ENCODE measurements around the gene PALS2. TPM values are rescaled to one million over a fixed set of nuclear protein-coding genes. Genes with fewer than 3 reads are reported as not detected.

The PALS2 gene
- total RNA-seq, 1 donor from 2014 or later, result 43.1 TPM

DNA sequence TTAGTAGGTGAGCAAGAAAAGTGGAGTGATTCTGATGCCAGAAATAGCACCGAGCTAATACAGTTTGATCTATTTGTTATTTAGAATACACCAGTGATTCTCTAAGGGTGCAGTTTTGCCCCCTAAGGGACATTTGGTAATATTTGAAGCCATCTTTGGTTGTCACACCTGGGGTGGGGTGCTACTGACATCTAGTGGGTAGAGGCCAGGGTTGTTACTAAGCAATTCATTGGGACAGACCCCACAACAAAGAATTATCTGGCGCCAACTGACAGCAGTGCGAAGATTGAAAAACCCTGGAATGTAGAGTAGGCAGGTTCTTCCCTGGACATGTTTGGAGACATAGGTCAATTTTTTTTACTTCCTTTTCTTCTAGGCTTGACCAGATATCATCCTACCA lies 14.6 kb downstream of the PALS2 start:
- H3K4me3 Mint-ChIP-seq, result no peak overlapping the region
- H3K9me3 Mint-ChIP-seq, result no peaks in the 10 kb centered on the region
- peaks cover 6% of the 10 kb centered on the region for H3K4me1 Mint-ChIP-seq (ENCODE audit: unreplicated experiment)
- H3K27me3 Mint-ChIP-seq, result no peaks in the 10 kb centered on the region
- DNase-seq (ENCODE audit: extremely low spot score, unreplicated experiment), result no peak
- peaks cover 8% of the 10 kb centered on the region for H3K36me3 Mint-ChIP-seq
- TF ChIP-seq, protein P1, sequence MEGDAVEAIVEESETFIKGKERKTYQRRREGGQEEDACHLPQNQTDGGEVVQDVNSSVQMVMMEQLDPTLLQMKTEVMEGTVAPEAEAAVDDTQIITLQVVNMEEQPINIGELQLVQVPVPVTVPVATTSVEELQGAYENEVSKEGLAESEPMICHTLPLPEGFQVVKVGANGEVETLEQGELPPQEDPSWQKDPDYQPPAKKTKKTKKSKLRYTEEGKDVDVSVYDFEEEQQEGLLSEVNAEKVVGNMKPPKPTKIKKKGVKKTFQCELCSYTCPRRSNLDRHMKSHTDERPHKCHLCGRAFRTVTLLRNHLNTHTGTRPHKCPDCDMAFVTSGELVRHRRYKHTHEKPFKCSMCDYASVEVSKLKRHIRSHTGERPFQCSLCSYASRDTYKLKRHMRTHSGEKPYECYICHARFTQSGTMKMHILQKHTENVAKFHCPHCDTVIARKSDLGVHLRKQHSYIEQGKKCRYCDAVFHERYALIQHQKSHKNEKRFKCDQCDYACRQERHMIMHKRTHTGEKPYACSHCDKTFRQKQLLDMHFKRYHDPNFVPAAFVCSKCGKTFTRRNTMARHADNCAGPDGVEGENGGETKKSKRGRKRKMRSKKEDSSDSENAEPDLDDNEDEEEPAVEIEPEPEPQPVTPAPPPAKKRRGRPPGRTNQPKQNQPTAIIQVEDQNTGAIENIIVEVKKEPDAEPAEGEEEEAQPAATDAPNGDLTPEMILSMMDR (conservative IDR thresholded peaks at IDR 0.05), result peak; percentile 56
- H3K27ac Mint-ChIP-seq, result peak overlapping the region; percentile 65

DNA sequence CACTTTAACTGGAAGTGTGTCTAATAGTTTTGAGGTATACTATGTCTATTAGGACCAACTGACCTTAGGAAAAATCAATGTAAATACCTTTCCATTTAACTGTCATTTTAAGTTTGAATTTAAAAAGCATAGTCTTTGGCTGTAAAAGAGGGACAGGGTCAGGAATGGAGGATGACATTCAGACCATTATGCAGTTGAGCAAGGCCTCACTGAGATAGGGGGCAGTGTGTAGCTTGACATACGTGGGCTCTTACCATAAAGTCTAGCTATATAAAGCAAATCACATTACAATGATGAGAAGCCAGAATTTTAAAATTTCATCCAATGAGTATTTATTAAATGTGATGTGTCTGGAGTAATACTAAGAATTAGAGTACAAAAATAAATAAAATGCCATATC lies 17.9 kb downstream of the PALS2 start:
- TF ChIP-seq, protein P1 (conservative IDR thresholded peaks at IDR 0.05), result no peak
- Mint-ChIP-seq H3K36me3 (peaks cover 4% of the 10 kb centered on the region), H3K27ac (no peak overlapping the region), H3K27me3 (no peaks in the 10 kb centered on the region), H3K9me3 (no peaks in the 10 kb centered on the region), H3K4me3 (no peak overlapping the region), H3K4me1 (ENCODE audit: unreplicated experiment) (peaks cover 6% of the 10 kb centered on the region)
- DNase-seq (ENCODE audit: extremely low spot score, unreplicated experiment), result no peak

DNA sequence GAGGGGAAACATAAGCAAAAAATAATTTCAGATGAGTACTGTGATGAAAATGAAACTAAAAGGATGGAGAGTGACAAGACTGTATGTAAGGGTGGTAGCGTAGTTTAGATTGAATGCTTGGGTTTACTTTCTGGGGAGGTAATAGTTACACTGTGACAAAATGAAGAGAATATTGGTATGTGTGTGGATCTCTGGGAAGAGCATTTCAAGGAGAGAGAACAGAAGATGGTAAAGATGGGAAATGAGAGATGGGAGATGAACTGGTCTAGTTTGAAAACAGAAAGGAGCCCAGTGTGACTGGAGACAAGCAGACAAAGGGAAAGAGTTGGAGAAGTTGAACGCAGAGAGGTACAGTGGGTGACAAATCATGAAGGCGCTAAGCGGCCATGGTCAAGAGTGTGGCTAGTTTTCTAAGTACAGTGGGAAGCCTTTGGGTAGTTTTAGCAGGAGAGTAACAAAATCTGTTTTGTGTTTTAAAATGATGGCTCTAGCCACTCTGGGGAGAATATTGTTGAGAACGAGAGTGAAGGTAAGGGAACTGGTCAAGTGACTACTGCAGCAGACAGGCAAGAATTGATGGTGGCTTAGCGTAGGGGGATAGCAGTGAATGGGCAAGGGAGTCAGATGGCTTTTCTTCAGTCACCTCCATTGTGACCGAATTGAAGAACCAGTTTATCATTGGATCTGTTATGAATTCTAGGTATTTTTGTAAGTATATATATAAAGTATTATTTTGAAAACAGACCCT lies 22.6 kb downstream of the PALS2 start:
- H3K4me1 Mint-ChIP-seq (ENCODE audit: unreplicated experiment), result no peaks in the 10 kb centered on the region
- no peaks in the 10 kb centered on the region for H3K36me3 Mint-ChIP-seq
- H3K9me3 Mint-ChIP-seq, result no peaks in the 10 kb centered on the region
- no peak for DNase-seq (ENCODE audit: extremely low spot score, unreplicated experiment)
- H3K4me3 Mint-ChIP-seq, result no peak overlapping the region
- no peaks in the 10 kb centered on the region for H3K27me3 Mint-ChIP-seq
- TF ChIP-seq, protein P1 (conservative IDR thresholded peaks at IDR 0.05), result no peak
- no peak overlapping the region for H3K27ac Mint-ChIP-seq

DNA sequence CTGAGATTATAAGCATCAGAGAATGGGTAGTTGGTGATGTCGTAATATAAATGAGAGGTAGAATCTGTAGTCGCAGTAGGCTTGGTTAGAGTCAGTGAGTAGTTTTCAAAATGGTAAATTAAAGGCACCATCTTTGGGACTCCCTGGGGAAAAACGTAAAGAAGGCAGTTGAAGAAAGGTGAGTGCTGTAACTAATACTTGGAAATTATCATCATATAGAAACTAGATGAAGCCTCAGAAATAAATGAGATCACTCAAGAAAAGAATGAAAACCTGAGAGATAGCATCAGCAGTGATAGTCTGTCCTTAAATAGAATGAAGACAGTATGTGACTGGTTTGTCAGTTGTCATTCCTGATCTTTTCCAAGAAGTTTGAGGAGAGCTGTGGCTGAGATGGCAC lies 23.8 kb downstream of the PALS2 start:
- Mint-ChIP-seq H3K36me3 (no peaks in the 10 kb centered on the region), H3K27ac (no peak overlapping the region), H3K27me3 (no peaks in the 10 kb centered on the region), H3K4me1 (ENCODE audit: unreplicated experiment) (no peaks in the 10 kb centered on the region), H3K9me3 (peaks cover 6% of the 10 kb centered on the region), H3K4me3 (no peak overlapping the region)
- TF ChIP-seq, protein P1 (conservative IDR thresholded peaks at IDR 0.05), result no peak
- DNase-seq (ENCODE audit: extremely low spot score, unreplicated experiment), result no peak

DNA sequence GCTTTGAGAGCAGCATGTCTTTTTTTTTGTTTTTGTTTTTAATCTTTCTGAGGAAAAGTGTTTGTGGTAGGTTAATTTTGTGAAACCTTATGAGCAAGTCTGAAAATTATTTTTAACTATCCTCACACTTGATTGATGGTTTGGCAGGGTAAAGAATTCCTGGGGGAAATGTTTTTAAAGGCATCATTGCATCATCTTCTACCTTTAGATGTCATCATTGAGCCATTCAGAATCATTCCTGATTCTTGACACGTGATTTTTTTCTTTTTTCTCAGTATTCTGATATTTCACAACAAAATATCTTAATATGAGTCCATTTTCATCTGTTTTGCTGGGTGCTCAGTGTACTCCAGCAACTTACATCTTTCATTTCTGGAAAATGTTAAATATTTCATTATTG lies 28.3 kb downstream of the PALS2 start:
- Mint-ChIP-seq H3K36me3 (peaks cover 6% of the 10 kb centered on the region), H3K4me3 (no peak overlapping the region), H3K27ac (no peak overlapping the region)

More for the DNA sequence above, 28.3 kb downstream of the PALS2 start:
- no peak for DNase-seq (ENCODE audit: extremely low spot score, unreplicated experiment)
- H3K4me1 Mint-ChIP-seq (ENCODE audit: unreplicated experiment), result no peaks in the 10 kb centered on the region
- no peaks in the 10 kb centered on the region for H3K27me3 Mint-ChIP-seq
- peaks cover 6% of the 10 kb centered on the region for H3K9me3 Mint-ChIP-seq
- TF ChIP-seq, protein P1 (conservative IDR thresholded peaks at IDR 0.05), result no peak
